IMR-90 (cell line): ENCODE data around the gene CKAP2L. TPM values are rescaled to one million over a fixed set of nuclear protein-coding genes. Genes with fewer than 3 reads are reported as not detected.

Source experiments
- ATAC-seq: fragments of 200-7000 bp; cut with Tn5 transposase; 2 replicates; pipeline ENCODE4 v1.9.1; 2020; ENCODE audit warnings: low read depth, mild to moderate bottlenecking, moderate library complexity
- BruUV-seq: library from RNA; stranded (reverse); fragments of 400-500 nt; replicated peaks from 2 replicates; lab custom pipeline; 2021; lab: Mats Ljungman, UMichigan
- CTCF ChIA-PET: fragments of 300-600 bp; formaldehyde crosslinking; extraction: SDS; loops from one replicate; lab custom pipeline; 2021; ENCODE audit warnings: antibody characterized with exemption; lab: Yijun Ruan, JAX
- POLR2A ChIA-PET: fragments of 300-600 bp; sonication (Branson Sonifier 250); formaldehyde crosslinking; loops from one replicate; lab custom pipeline; 2022; ENCODE audit warnings: antibody characterized with exemption; ENCODE audit not compliant: unreplicated experiment; lab: Charles Lee
- DNase-seq: peaks from one replicate; pipeline ENCODE4 v3.0.0; 2013
- H2AFZ ChIP-seq: replicated peaks from 2 replicates; pipeline ENCODE3; 2013; ENCODE audit warnings: low read length, mild to moderate bottlenecking; ENCODE audit not compliant: poor library complexity
- H2AK5ac ChIP-seq: 2 replicates; pipeline ENCODE4 v1.6.1; 2013; ENCODE audit warnings: low read depth, low read length, inconsistent platforms
- H2AK9ac ChIP-seq: replicated peaks from 2 replicates; pipeline ENCODE3; 2013; ENCODE audit warnings: mild to moderate bottlenecking, low read depth, low read length, moderate library complexity; ENCODE audit not compliant: poor library complexity
- H2BK120ac ChIP-seq: 2 replicates; pipeline ENCODE4 v1.6.1; 2013; ENCODE audit warnings: low read depth, low read length, inconsistent platforms
- H2BK15ac ChIP-seq: 3 replicates; pipeline ENCODE4 v1.6.1; 2013; ENCODE audit warnings: low read depth, low read length, inconsistent platforms
- H2BK20ac ChIP-seq: 2 replicates; pipeline ENCODE4 v1.6.1; 2013; ENCODE audit warnings: low read depth, mild to moderate bottlenecking, inconsistent platforms, low read length, moderate library complexity
- H2BK5ac ChIP-seq: 2 replicates; pipeline ENCODE4 v1.6.1; 2013; ENCODE audit warnings: mild to moderate bottlenecking, low read depth, low read length, inconsistent platforms; ENCODE audit not compliant: poor library complexity, severe bottlenecking
- H3K14ac ChIP-seq: replicated peaks from 2 replicates; pipeline ENCODE4 v1.6.1; 2013; ENCODE audit warnings: low read depth, low read length, inconsistent platforms
- H3K18ac ChIP-seq: 2 replicates; pipeline ENCODE4 v1.6.1; 2013; ENCODE audit warnings: low read depth, low read length, control low read depth
- H3K23ac ChIP-seq: 2 replicates; pipeline ENCODE4 v1.6.1; 2013; ENCODE audit warnings: low read depth, low read length, inconsistent platforms
- H3K27ac ChIP-seq: 2 replicates; pipeline ENCODE4 v1.5.1; 2013; ENCODE audit warnings: mild to moderate bottlenecking, control low read depth, low read length; ENCODE audit not compliant: insufficient read depth
- H3K27me3 ChIP-seq: 2 replicates; pipeline ENCODE4 v1.6.1; 2013; ENCODE audit warnings: low read length; ENCODE audit not compliant: control insufficient read depth, insufficient read depth
- H3K36me3 ChIP-seq: 2 replicates; pipeline ENCODE4 v1.6.1; 2013; ENCODE audit warnings: low read length, mixed read lengths; ENCODE audit not compliant: control insufficient read depth, insufficient read depth
- H3K4ac ChIP-seq: 2 replicates; pipeline ENCODE4 v1.6.1; 2013; ENCODE audit warnings: low read depth, low read length, inconsistent platforms
- H3K4me1 ChIP-seq: 2 replicates; pipeline ENCODE4 v1.6.1; 2013; ENCODE audit warnings: low read length, mixed read lengths; ENCODE audit not compliant: control insufficient read depth, insufficient read depth
- H3K4me2 ChIP-seq: 2 replicates; pipeline ENCODE4 v1.6.1; 2013; ENCODE audit warnings: low read depth, mild to moderate bottlenecking, control low read depth, low read length, moderate library complexity
- H3K4me3 ChIP-seq: 2 replicates; pipeline ENCODE4 v1.5.1; 2013; ENCODE audit warnings: low read depth, mild to moderate bottlenecking, control low read depth, low read length, moderate library complexity; ENCODE audit not compliant: insufficient read depth
- H3K56ac ChIP-seq: 2 replicates; pipeline ENCODE4 v1.6.1; 2013; ENCODE audit warnings: low read length, inconsistent platforms; ENCODE audit not compliant: insufficient read depth; ENCODE audit errors: extremely low read depth
- H3K79me1 ChIP-seq, 2 experiments: 2 replicates each; pipeline ENCODE4 v1.6.1; 2013; ENCODE audit warnings: low read length in 2 of 2, inconsistent platforms in 1 of 2, low read depth in 1 of 2
- H3K9ac ChIP-seq: 2 replicates; pipeline ENCODE4 v1.6.1; 2013; ENCODE audit warnings: low read depth, low read length, control low read depth
- H3K9me1 ChIP-seq: 2 replicates; pipeline ENCODE4 v1.6.1; 2013; ENCODE audit warnings: low read length, inconsistent platforms; ENCODE audit not compliant: insufficient read depth
- H3K9me3 ChIP-seq: 2 replicates; pipeline ENCODE4 v1.6.1; 2013; ENCODE audit warnings: low read length; ENCODE audit not compliant: control insufficient read depth, insufficient read depth
- H4K20me1 ChIP-seq: 2 replicates; pipeline ENCODE4 v1.6.1; 2013; ENCODE audit warnings: low read length, inconsistent platforms; ENCODE audit not compliant: insufficient read depth
- H4K5ac ChIP-seq: 2 replicates; pipeline ENCODE4 v1.6.1; 2013; ENCODE audit warnings: mild to moderate bottlenecking, low read depth, low read length, control low read depth
- H4K8ac ChIP-seq, 2 experiments: 2 replicates each; pipeline ENCODE4 v1.6.1; 2013; ENCODE audit warnings: low read depth in 2 of 2, low read length in 2 of 2, control low read depth in 1 of 2, inconsistent platforms in 1 of 2
- H4K91ac ChIP-seq: 2 replicates; pipeline ENCODE4 v1.6.1; 2013; ENCODE audit warnings: low read depth, low read length, inconsistent platforms; ENCODE audit not compliant: insufficient read depth
- BHLHE40 ChIP-seq: fragments of 150-350 bp; IDR thresholded peaks from 2 replicates; pipeline ENCODE4 v1.6.1; 2016; ENCODE audit warnings: mild to moderate bottlenecking, low read depth, low read length
- CEBPB ChIP-seq: IDR thresholded peaks from 2 replicates; pipeline ENCODE4 v1.6.1; 2012; ENCODE audit warnings: low read depth, low read length, improper control_type of control experiment
- CHD1 ChIP-seq: IDR thresholded peaks from 2 replicates; pipeline ENCODE4 v1.6.1; 2012; ENCODE audit warnings: low read depth, low read length, improper control_type of control experiment
- CTCF ChIP-seq: conservative IDR thresholded peaks from 2 replicates; pipeline ENCODE4 v1.5.1; 2012; ENCODE audit warnings: mild to moderate bottlenecking, low read depth, low read length, improper control_type of control experiment
- ELK1 ChIP-seq: fragments of 150-350 bp; IDR thresholded peaks from 2 replicates; pipeline ENCODE4 v1.6.1; 2016; ENCODE audit warnings: low read depth, mild to moderate bottlenecking, low read length, moderate library complexity, borderline replicate concordance
- FOS ChIP-seq: fragments of 150-350 bp; IDR thresholded peaks from 2 replicates; pipeline ENCODE4 v1.6.1; 2016; ENCODE audit warnings: low read depth, low read length
- MAFK ChIP-seq: IDR thresholded peaks from 2 replicates; pipeline ENCODE4 v1.6.1; 2012; ENCODE audit warnings: low read depth, low read length, improper control_type of control experiment
- MAZ ChIP-seq: IDR thresholded peaks from 2 replicates; pipeline ENCODE4 v1.6.1; 2012; ENCODE audit warnings: low read depth, mild to moderate bottlenecking, low read length, improper control_type of control experiment, moderate library complexity, borderline replicate concordance
- NFE2L2 ChIP-seq: fragments of 150-350 bp; IDR thresholded peaks from 2 replicates; pipeline ENCODE4 v1.6.1; 2016; ENCODE audit warnings: low read depth, mild to moderate bottlenecking, low read length
- POLR2A ChIP-seq: IDR thresholded peaks from 2 replicates; pipeline ENCODE4 v1.6.1; 2012; ENCODE audit warnings: mild to moderate bottlenecking, low read depth, low read length
- RAD21 ChIP-seq: IDR thresholded peaks from 2 replicates; pipeline ENCODE4 v1.6.1; 2012; ENCODE audit warnings: low read length, improper control_type of control experiment
- RCOR1 ChIP-seq: IDR thresholded peaks from 2 replicates; pipeline ENCODE4 v1.6.1; 2012; ENCODE audit warnings: mild to moderate bottlenecking, low read length, improper control_type of control experiment; ENCODE audit not compliant: insufficient replicate concordance
- RFX5 ChIP-seq: IDR thresholded peaks from 2 replicates; pipeline ENCODE4 v1.8.0; 2012; ENCODE audit warnings: low read depth, mild to moderate bottlenecking, low read length, moderate library complexity
- SMC3 ChIP-seq: fragments of 150-350 bp; IDR thresholded peaks from 2 replicates; pipeline ENCODE4 v1.6.1; 2016; ENCODE audit warnings: low read depth, mild to moderate bottlenecking, antibody characterized with exemption, low read length, moderate library complexity
- USF2 ChIP-seq: fragments of 150-350 bp; IDR thresholded peaks from 2 replicates; pipeline ENCODE4 v1.6.1; 2017; ENCODE audit warnings: mild to moderate bottlenecking, antibody characterized with exemption, low read length, low read depth
- WGBS, 2 experiments: methylation state at CpG; one replicate each; pipeline versions ENCODE4 v1.1.5 to v1.1.7; 2013; ENCODE audit warnings: missing lambda C conversion rate in 2 of 2; ENCODE audit not compliant: insufficient read length in 1 of 2; ENCODE audit errors: extremely low coverage in 2 of 2; 5-methylcytosine and 5-hydroxymethylcytosine counted together
- dilution Hi-C: fragments of 300-500 bp; cut with HindIII; formaldehyde crosslinking; loops from one replicate; pipeline ENCODE4 v1.14.3; 2018; ENCODE audit warnings: low sequenced_read_pairs; ENCODE audit not compliant: unreplicated experiment
- in situ Hi-C: fragments of 300-500 bp; cut with MboI; formaldehyde crosslinking; loops from 3 replicates; pipeline ENCODE4 v1.14.3; 2019; ENCODE audit warnings: low sequenced_read_pairs, inconsistent platforms, mixed read lengths
- intact Hi-C: fragments of 100-400 bp; cut with micrococcal nuclease; formaldehyde crosslinking; loops from 2 replicates; pipeline ENCODE4 v1.10.0; 2022
- polyA plus RNA-seq, 3 experiments: library from polyadenylated mRNA; depleted of rRNA; stranded (reverse); fragments of >200 nt; gene quantifications; 2 replicates each; pipeline ENCODE4 v1.2.3, GENCODE V29; 2012; ENCODE audit warnings: low replicate concordance in 1 of 3
- total RNA-seq: library from RNA; depleted of rRNA; stranded (reverse); fragments of >200 nt; gene quantifications from 2 replicates; pipeline ENCODE4 v1.2.3, GENCODE V29; 2012

The CKAP2L gene
- total and polyA plus RNA-seq, 2 of the 4 experiments (the other 2 are of a cell fraction), result 6.4 to 9.9 TPM

- Histone ChIP-seq H3K9me1 (peaks cover 3% of the 10 kb centered on the region; the same call in 1 of the 2 replicates), H4K8ac (no peak overlapping the region), H2AFZ (no peak overlapping the region), H2BK15ac (no peak overlapping the region), H3K18ac (no peak overlapping the region), H4K20me1 (no peaks in the 10 kb centered on the region), H4K91ac (no peak overlapping the region), H2BK20ac (no peak overlapping the region), H3K4ac (no peak overlapping the region), H2AK5ac (no peak overlapping the region), H2BK5ac (no peak overlapping the region), H3K4me1 (peaks cover 1% of the 10 kb centered on the region; the same call in 1 of the 2 replicates), H3K23ac (no peak overlapping the region), H3K27me3 (no peaks in the 10 kb centered on the region), H3K9ac (no peak overlapping the region), H3K4me2 (no peak overlapping the region), H3K56ac (no peak overlapping the region), H4K5ac (no peak overlapping the region), H2AK9ac (no peak overlapping the region), H2BK120ac (no peak overlapping the region), H3K4me3 (no peak overlapping the region), H3K36me3 (peaks cover 11% of the 10 kb centered on the region), H3K9me3 (no peaks in the 10 kb centered on the region), H3K27ac (no peak overlapping the region), H3K14ac (0 out of 2 replicates have a peak overlapping the region, but pooled peaks have one; percentile 14), H3K79me1 (peaks cover 0 to 3% of the 10 kb centered on the region in 2 experiments; a peak in 1 of 4 replicates)
- ChIA-PET POLR2A (no interaction called here), CTCF (interaction anchor here (0.6 to 5.5 kb wide), 4 partner anchors 11 to 205 kb away, joined by 3 to 24 read pairs (median 6); no protein-coding TSS in a partner anchor)
- dilution Hi-C loops (no loop called here), in situ Hi-C loops (no loop called here), intact Hi-C loops (no loop called here)
- ATAC-seq, result no peak
- WGBS, 2 experiments, result no CpG with 5 or more reads among the region's 1 CpG
- DNase-seq, result no peak
- TF ChIP-seq RCOR1 (no peak), CEBPB (no peak), FOS (no peak), USF2 (no peak), SMC3 (no peak), BHLHE40 (no peak), RAD21 (no peak), POLR2A (no peak), MAZ (no peak), MAFK (no peak), RFX5 (no peak), CTCF (no peak), CHD1 (no peak), ELK1 (no peak), NFE2L2 (no peak)
- no TSS peak for BruUV-seq
These were observed 26.7 kb downstream of the CKAP2L start for GRCh38 chr2:112737542-112738232.
